Neural progenitor cell (in vitro differentiated cells): ENCODE results near the gene NOP14. TPM values are rescaled to one million over a fixed set of nuclear protein-coding genes. Genes with fewer than 3 reads are reported as not detected.
A peak's percentile ranks its signal among the peaks of the same experiment; 100 is the strongest.

Source experiments
- DNase-seq: peaks from one replicate; pipeline ENCODE4 v3.0.0-alpha.2; 2016; ENCODE audit warnings: low spot score
- H2AFZ ChIP-seq: fragments of 200-600 bp; sonication (generic); replicated peaks from 2 replicates; pipeline ENCODE4 v1.6.1; 2016; ENCODE audit warnings: antibody characterized with exemption
- H3F3A ChIP-seq: fragments of 200-600 bp; sonication (generic); 2 replicates; pipeline ENCODE4 v1.6.1; 2016; ENCODE audit warnings: antibody characterized with exemption, low read depth
- H3K27ac ChIP-seq: fragments of 200-600 bp; sonication (generic); 2 replicates; pipeline ENCODE4 v1.5.1; 2016; ENCODE audit warnings: mild to moderate bottlenecking
- H3K27me3 ChIP-seq: fragments of 200-600 bp; sonication (generic); 2 replicates; pipeline ENCODE4 v1.6.1; 2016; ENCODE audit warnings: mild to moderate bottlenecking, moderate library complexity
- H3K36me3 ChIP-seq: fragments of 200-600 bp; sonication (generic); 2 replicates; pipeline ENCODE4 v1.5.1; 2016
- H3K4me1 ChIP-seq: fragments of 200-600 bp; sonication (generic); 2 replicates; pipeline ENCODE4 v1.6.1; 2016; ENCODE audit warnings: mixed run types
- H3K4me2 ChIP-seq: fragments of 200-600 bp; sonication (generic); 2 replicates; pipeline ENCODE4 v1.6.1; 2016
- H3K4me3 ChIP-seq: fragments of 200-600 bp; sonication (generic); 2 replicates; pipeline ENCODE4 v1.5.1; 2016
- H3K79me2 ChIP-seq: fragments of 200-600 bp; sonication (generic); 2 replicates; pipeline ENCODE4 v1.6.1; 2016; ENCODE audit warnings: low read depth
- H3K9ac ChIP-seq: fragments of 200-600 bp; sonication (generic); 2 replicates; pipeline ENCODE4 v1.6.1; 2016
- H3K9me3 ChIP-seq: fragments of 200-600 bp; sonication (generic); 2 replicates; pipeline ENCODE4 v1.5.1; 2016; ENCODE audit warnings: low read depth
- H4K20me1 ChIP-seq: fragments of 200-600 bp; sonication (generic); 2 replicates; pipeline ENCODE4 v1.6.1; 2016; ENCODE audit warnings: low read depth
- H3K27ac Mint-ChIP-seq: 3 replicates; pipeline ENCODE4 v1.8.0; 2021; ENCODE audit warnings: mixed read lengths
- H3K27me3 Mint-ChIP-seq: 2 replicates; pipeline ENCODE4 v1.8.0; 2022; ENCODE audit warnings: low read depth, mild to moderate bottlenecking, inconsistent platforms, moderate library complexity, mixed read lengths; ENCODE audit not compliant: insufficient read depth
- H3K36me3 Mint-ChIP-seq: 3 replicates; pipeline ENCODE4 v1.8.0; 2021; ENCODE audit warnings: mixed read lengths
- H3K4me1 Mint-ChIP-seq: 3 replicates; pipeline ENCODE4 v1.8.0; 2021; ENCODE audit warnings: mixed read lengths
- H3K4me3 Mint-ChIP-seq: 3 replicates; pipeline ENCODE4 v1.8.0; 2021; ENCODE audit warnings: mild to moderate bottlenecking, moderate library complexity, mixed read lengths
- H3K9me3 Mint-ChIP-seq: 3 replicates; pipeline ENCODE4 v1.8.0; 2020; ENCODE audit warnings: mixed read lengths
- EZH2 ChIP-seq: fragments of 200-600 bp; sonication (generic); IDR thresholded peaks from 2 replicates; pipeline ENCODE4 v1.6.1; 2017; ENCODE audit warnings: antibody characterized with exemption, mild to moderate bottlenecking, moderate library complexity
- EZH2phosphoT487 ChIP-seq: fragments of 200-600 bp; sonication (generic); IDR thresholded peaks from 2 replicates; pipeline ENCODE4 v1.6.1; 2017; ENCODE audit warnings: antibody characterized with exemption
- total RNA-seq: library from RNA; depleted of rRNA; stranded (reverse); fragments of >200 nt; gene quantifications from 2 replicates; pipeline ENCODE4 v1.2.3, GENCODE V29; 2015; ENCODE audit warnings: low replicate concordance
- TF ChIP-seq, protein P1 (sequence below): fragments of 200-600 bp; sonication (generic); IDR thresholded peaks from 2 replicates; pipeline ENCODE4 v1.5.1; 2017; ENCODE audit warnings: antibody characterized with exemption, mild to moderate bottlenecking

The NOP14 gene
- total RNA-seq, 1 donor from 2014 or later: 16.8 TPM

GRCh38 chr4:2950221-2950989, 12.8 kb downstream of the NOP14 start:
- Histone ChIP-seq H4K20me1 (peaks cover 8% of the 10 kb centered on the region), H3K79me2 (peaks cover under 1% of the 10 kb centered on the region), H2AFZ (no peak overlapping the region), H3F3A (peaks cover 14% of the 10 kb centered on the region), H3K4me3 (no peak overlapping the region), H3K4me2 (no peak overlapping the region), H3K4me1 (no peaks in the 10 kb centered on the region), H3K9ac (no peak overlapping the region), H3K27me3 (no peaks in the 10 kb centered on the region), H3K36me3 (peaks cover under 1% of the 10 kb centered on the region), H3K9me3 (no peaks in the 10 kb centered on the region), H3K27ac (no peak overlapping the region)
- Mint-ChIP-seq H3K36me3 (peaks cover 38% of the 10 kb centered on the region), H3K27ac (no peak overlapping the region), H3K27me3 (peaks cover 2% of the 10 kb centered on the region), H3K4me1 (no peaks in the 10 kb centered on the region), H3K9me3 (no peaks in the 10 kb centered on the region), H3K4me3 (no peak overlapping the region)
- TF ChIP-seq, protein P1, sequence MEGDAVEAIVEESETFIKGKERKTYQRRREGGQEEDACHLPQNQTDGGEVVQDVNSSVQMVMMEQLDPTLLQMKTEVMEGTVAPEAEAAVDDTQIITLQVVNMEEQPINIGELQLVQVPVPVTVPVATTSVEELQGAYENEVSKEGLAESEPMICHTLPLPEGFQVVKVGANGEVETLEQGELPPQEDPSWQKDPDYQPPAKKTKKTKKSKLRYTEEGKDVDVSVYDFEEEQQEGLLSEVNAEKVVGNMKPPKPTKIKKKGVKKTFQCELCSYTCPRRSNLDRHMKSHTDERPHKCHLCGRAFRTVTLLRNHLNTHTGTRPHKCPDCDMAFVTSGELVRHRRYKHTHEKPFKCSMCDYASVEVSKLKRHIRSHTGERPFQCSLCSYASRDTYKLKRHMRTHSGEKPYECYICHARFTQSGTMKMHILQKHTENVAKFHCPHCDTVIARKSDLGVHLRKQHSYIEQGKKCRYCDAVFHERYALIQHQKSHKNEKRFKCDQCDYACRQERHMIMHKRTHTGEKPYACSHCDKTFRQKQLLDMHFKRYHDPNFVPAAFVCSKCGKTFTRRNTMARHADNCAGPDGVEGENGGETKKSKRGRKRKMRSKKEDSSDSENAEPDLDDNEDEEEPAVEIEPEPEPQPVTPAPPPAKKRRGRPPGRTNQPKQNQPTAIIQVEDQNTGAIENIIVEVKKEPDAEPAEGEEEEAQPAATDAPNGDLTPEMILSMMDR: no peak
- TF ChIP-seq EZH2phosphoT487: no peak
- no peak for TF ChIP-seq EZH2
- no peak for DNase-seq

- H2AFZ ChIP-seq: no peak overlapping the region
- Mint-ChIP-seq H3K27ac (no peak overlapping the region), H3K4me3 (no peak overlapping the region), H3K9me3 (no peaks in the 10 kb centered on the region), H3K27me3 (peaks cover 2% of the 10 kb centered on the region), H3K4me1 (no peaks in the 10 kb centered on the region), H3K36me3 (peaks cover 38% of the 10 kb centered on the region)
- H3K36me3 ChIP-seq: no peaks in the 10 kb centered on the region
- H3K4me2 ChIP-seq: no peak overlapping the region
- H3F3A ChIP-seq: peaks cover 10% of the 10 kb centered on the region
- no peak overlapping the region for H3K4me3 ChIP-seq
- H3K4me1 ChIP-seq: no peaks in the 10 kb centered on the region
- H3K9ac ChIP-seq: no peak overlapping the region
- no peak for DNase-seq
- TF ChIP-seq, protein P1: no peak
- TF ChIP-seq EZH2 (no peak), EZH2phosphoT487 (no peak)
- no peak overlapping the region for H3K27ac ChIP-seq
- no peaks in the 10 kb centered on the region for H3K9me3 ChIP-seq
- no peaks in the 10 kb centered on the region for H3K27me3 ChIP-seq
- H3K79me2 ChIP-seq: no peaks in the 10 kb centered on the region
- H4K20me1 ChIP-seq: peaks cover 8% of the 10 kb centered on the region
Measured at GRCh38 chr4:2949782-2950125, 13.5 kb downstream of the NOP14 start.

- H3K4me1 Mint-ChIP-seq: no peaks in the 10 kb centered on the region
- no peak overlapping the region for H3K27ac Mint-ChIP-seq
- H3K36me3 Mint-ChIP-seq: peaks cover 38% of the 10 kb centered on the region
- Histone ChIP-seq H3K27ac (no peak overlapping the region), H3K79me2 (no peaks in the 10 kb centered on the region), H2AFZ (no peak overlapping the region), H3K4me2 (no peak overlapping the region), H3K9me3 (no peaks in the 10 kb centered on the region), H3K4me1 (no peaks in the 10 kb centered on the region), H3F3A (peaks cover 4% of the 10 kb centered on the region), H3K36me3 (no peaks in the 10 kb centered on the region), H3K4me3 (no peak overlapping the region), H3K27me3 (no peaks in the 10 kb centered on the region), H4K20me1 (peaks cover 8% of the 10 kb centered on the region), H3K9ac (no peak overlapping the region)
- H3K27me3 Mint-ChIP-seq: no peaks in the 10 kb centered on the region
- DNase-seq: no peak
- TF ChIP-seq EZH2 (no peak), EZH2phosphoT487 (no peak)
- TF ChIP-seq, protein P1: peak; percentile 40
- H3K9me3 Mint-ChIP-seq: no peaks in the 10 kb centered on the region
- H3K4me3 Mint-ChIP-seq: no peak overlapping the region
Measured at GRCh38 chr4:2948895-2949781, 14.1 kb downstream of the NOP14 start.
